CD4-positive, alpha-beta T cell (primary cell): ENCODE data around the gene SFXN3. TPM values are rescaled to one million over a fixed set of nuclear protein-coding genes. Genes with fewer than 3 reads are reported as not detected.

ENCODE experiments used
- ATAC-seq: fragments of 200-7000 bp; cut with Tn5 transposase; one replicate; pipeline ENCODE4 v1.10.0; 2022; ENCODE audit warnings: mild to moderate bottlenecking; ENCODE audit not compliant: poor library complexity
- CTCF ChIA-PET: fragments of 350-600 bp; sonication (Branson Sonifier 250); formaldehyde crosslinking; loops from one replicate; lab custom pipeline; 2021; ENCODE audit warnings: antibody characterized with exemption, inconsistent platforms; lab: Charles Lee
- POLR2A ChIA-PET: fragments of 350-600 bp; sonication (Branson Sonifier 250); formaldehyde crosslinking; loops from one replicate; lab custom pipeline; 2021; ENCODE audit warnings: antibody characterized with exemption, inconsistent platforms; lab: Charles Lee
- DNase-seq, 14 experiments: peaks; one replicate each; pipeline ENCODE4 v3.0.0-alpha.2; 2013 to 2020; ENCODE audit warnings: mixed read lengths in 2 of 14
- H3K27ac ChIP-seq, 2 donors: one replicate each; pipeline versions ENCODE4 v1.5.1 to v1.7.0; 2013; ENCODE audit warnings: low read length in 2 of 2, low read depth in 1 of 2, mild to moderate bottlenecking in 1 of 2
- H3K27me3 ChIP-seq, 2 experiments: 1 replicate in 1 of 2; 2 replicates in 1 of 2; pipeline versions ENCODE4 v1.6.1 to v1.7.0; 2013; ENCODE audit warnings: low read length in 2 of 2, control low read depth in 1 of 2, mild to moderate bottlenecking in 1 of 2, moderate library complexity in 1 of 2; ENCODE audit not compliant: insufficient read depth in 2 of 2, control insufficient read depth in 1 of 2
- H3K36me3 ChIP-seq: one replicate; pipeline ENCODE4 v1.6.1; 2013; ENCODE audit warnings: low read length, control low read depth; ENCODE audit not compliant: insufficient read depth
- H3K4me1 ChIP-seq: one replicate; pipeline ENCODE4 v1.6.1; 2013; ENCODE audit warnings: low read length, control low read depth; ENCODE audit not compliant: insufficient read depth
- H3K4me3 ChIP-seq: one replicate; pipeline ENCODE4 v1.5.1; 2013; ENCODE audit warnings: mild to moderate bottlenecking, low read length, moderate library complexity
- H3K9me3 ChIP-seq, 2 experiments: 1 replicate in 1 of 2; 2 replicates in 1 of 2; pipeline versions ENCODE4 v1.6.1 to v1.7.0; 2013; ENCODE audit warnings: low read length in 2 of 2, mild to moderate bottlenecking in 2 of 2, control low read depth in 1 of 2, moderate library complexity in 1 of 2; ENCODE audit not compliant: control insufficient read depth in 1 of 2, insufficient read depth in 1 of 2
- H3K27ac Mint-ChIP-seq: one replicate; pipeline ENCODE4 v1.8.0; 2020; ENCODE audit warnings: mixed read lengths
- H3K27me3 Mint-ChIP-seq: one replicate; pipeline ENCODE4 v1.8.0; 2021; ENCODE audit warnings: mixed read lengths
- H3K36me3 Mint-ChIP-seq: one replicate; pipeline ENCODE4 v1.8.0; 2021; ENCODE audit warnings: low read depth, mixed read lengths
- H3K4me1 Mint-ChIP-seq: one replicate; pipeline ENCODE4 v1.8.0; 2021; ENCODE audit warnings: low read depth, mixed read lengths
- H3K4me3 Mint-ChIP-seq: one replicate; pipeline ENCODE4 v1.8.0; 2020; ENCODE audit warnings: mild to moderate bottlenecking, mixed read lengths
- H3K9me3 Mint-ChIP-seq: one replicate; pipeline ENCODE4 v1.8.0; 2020; ENCODE audit warnings: mixed read lengths
- CTCF ChIP-seq: fragments of 200-600 bp; IDR thresholded peaks from one replicate; pipeline ENCODE4 v1.8.0; 2022; ENCODE audit warnings: antibody characterized with exemption, mild to moderate bottlenecking
- intact Hi-C, 2 experiments: fragments of 100-400 bp; cut with DNase I in 1 of 2; cut with micrococcal nuclease in 1 of 2; formaldehyde crosslinking; loops; one replicate each; pipeline versions ENCODE4 v1.15.1 to v1.9.0; 2023 to 2025; cut with DNase I, micrococcal nuclease
- total RNA-seq, 174 experiments: library from RNA in 2 of 174; stranded (reverse) in 2 of 174; gene quantifications; one replicate each; pipeline ENCODE4 v1.2.3 and lab custom pipeline; 2021 to 2026

The SFXN3 gene
- total RNA-seq, 2 experiments from 2014 or later = 43.2 to 48.3 TPM

GRCh38 chr10:101031796-101032636 is 982 bp downstream of the SFXN3 start:
- ChIA-PET CTCF (interaction anchor here (0.5 to 3.5 kb wide), 13 partner anchors 9 to 660 kb away, joined by 3 to 28 read pairs (median 4); partner anchors contain the start of genes HIF1AN and LZTS2), POLR2A (interaction anchor here (0.9 to 3.2 kb wide), 8 partner anchors 10 to 119 kb away, joined by 3 to 48 read pairs (median 4); partner anchors contain the start of genes KAZALD1, LZTS2 and SLF2)
- Histone ChIP-seq H3K4me1 (peaks cover 38% of the 10 kb centered on the region), H3K9me3 (no peaks in the 10 kb centered on the region), H3K27me3 (no peaks in the 10 kb centered on the region), H3K4me3 (peak overlapping the region; percentile 99), H3K36me3 (peaks cover 26% of the 10 kb centered on the region), H3K27ac (peak overlapping the region; percentile 93 to 97)
- intact Hi-C loops = loop anchor here (1.0 to 5.0 kb wide), 2 partner anchors 34 to 35 kb away; no protein-coding TSS in a partner anchor
- Mint-ChIP-seq H3K27me3 (no peaks in the 10 kb centered on the region), H3K9me3 (no peaks in the 10 kb centered on the region), H3K4me1 (peaks cover 19% of the 10 kb centered on the region), H3K36me3 (peaks cover 35% of the 10 kb centered on the region), H3K4me3 (peak overlapping the region; percentile 95), H3K27ac (peak overlapping the region; percentile 97)
- ATAC-seq = peak; percentile 59
- peak; percentile 55 to 93 (median 80) for DNase-seq
- no peak for TF ChIP-seq CTCF

- H3K4me1 ChIP-seq = peaks cover 38% of the 10 kb centered on the region
- H3K27ac ChIP-seq = peak overlapping the region; percentile 93 to 97
Observed at GRCh38 chr10:101032637-101033224, 1.7 kb downstream of the SFXN3 start.

More at GRCh38 chr10:101032637-101033224, 1.7 kb downstream of the SFXN3 start:
- Mint-ChIP-seq H3K27ac (peak overlapping the region; percentile 97), H3K4me1 (peaks cover 19% of the 10 kb centered on the region), H3K27me3 (no peaks in the 10 kb centered on the region), H3K9me3 (no peaks in the 10 kb centered on the region), H3K4me3 (peak overlapping the region; percentile 95), H3K36me3 (peaks cover 42% of the 10 kb centered on the region)
- Histone ChIP-seq H3K36me3 (peaks cover 33% of the 10 kb centered on the region), H3K4me3 (peak overlapping the region; percentile 99), H3K9me3 (no peaks in the 10 kb centered on the region), H3K27me3 (no peaks in the 10 kb centered on the region)
- no peak for TF ChIP-seq CTCF
- DNase-seq = peak in 12 of 14 experiments; percentile 26 to 74 (median 51)
- ChIA-PET POLR2A (interaction anchor here (0.8 to 3.2 kb wide), 8 partner anchors 9 to 120 kb away, joined by 3 to 48 read pairs (median 4); partner anchors contain the start of genes KAZALD1, LZTS2 and SLF2), CTCF (interaction anchor here (2.2 to 3.5 kb wide), 4 partner anchors 9 to 33 kb away, joined by 7 to 28 read pairs (median 19); partner anchors contain the start of gene LZTS2)
- ATAC-seq = peak; percentile 18
- intact Hi-C loops = loop anchor here (5.0 kb wide), 1 partner anchor 35 kb away; no protein-coding TSS in a partner anchor
